Mesenchymal stem cell (in vitro differentiated cells and primary cell): ENCODE measurements around the gene TMEM185B.

ENCODE experiments used
- DNase-seq: peaks from one replicate; pipeline ENCODE4 v3.0.0-alpha.2; 2013
- H2AFZ ChIP-seq: one replicate; pipeline ENCODE4 v1.6.1; 2013; ENCODE audit warnings: low read depth, mild to moderate bottlenecking, control low read depth, inconsistent platforms, low read length, moderate library complexity
- H2AK5ac ChIP-seq: 2 replicates; pipeline ENCODE4 v1.6.1; 2013; ENCODE audit warnings: low read length, moderate library complexity, mild to moderate bottlenecking, inconsistent platforms; ENCODE audit not compliant: severe bottlenecking
- H2BK120ac ChIP-seq: one replicate; pipeline ENCODE4 v1.6.1; 2013; ENCODE audit warnings: low read depth, mild to moderate bottlenecking, inconsistent platforms, low read length, moderate library complexity
- H2BK12ac ChIP-seq, 2 experiments: one replicate each; pipeline ENCODE4 v1.6.1; 2013; ENCODE audit warnings: inconsistent platforms in 2 of 2, low read length in 2 of 2, mild to moderate bottlenecking in 2 of 2, moderate library complexity in 2 of 2, control low read depth in 1 of 2
- H2BK15ac ChIP-seq: one replicate; pipeline ENCODE4 v1.6.1; 2013; ENCODE audit warnings: mild to moderate bottlenecking, low read depth, inconsistent platforms; ENCODE audit not compliant: poor library complexity, severe bottlenecking
- H2BK5ac ChIP-seq: 2 replicates; pipeline ENCODE4 v1.6.1; 2013; ENCODE audit warnings: low read depth, mild to moderate bottlenecking, low read length, control low read depth, inconsistent platforms; ENCODE audit not compliant: poor library complexity, severe bottlenecking
- H3K14ac ChIP-seq, 2 experiments: one replicate each; pipeline ENCODE4 v1.6.1; 2013; ENCODE audit warnings: inconsistent platforms in 2 of 2, low read length in 2 of 2, control low read depth in 1 of 2, mild to moderate bottlenecking in 1 of 2, moderate library complexity in 1 of 2
- H3K18ac ChIP-seq, 2 experiments: one replicate each; pipeline ENCODE4 v1.6.1; 2013; ENCODE audit warnings: inconsistent platforms in 2 of 2, low read length in 2 of 2, control low read depth in 1 of 2, low read depth in 1 of 2, mild to moderate bottlenecking in 1 of 2
- H3K23ac ChIP-seq, 2 experiments: one replicate each; pipeline ENCODE4 v1.6.1; 2013; ENCODE audit warnings: inconsistent platforms in 2 of 2, low read length in 2 of 2, mild to moderate bottlenecking in 2 of 2, moderate library complexity in 2 of 2, control low read depth in 1 of 2
- H3K27ac ChIP-seq: 2 replicates; pipeline ENCODE4 v1.5.1; 2013; ENCODE audit warnings: mild to moderate bottlenecking, moderate library complexity, low read length, control low read depth, inconsistent platforms; ENCODE audit not compliant: poor library complexity, severe bottlenecking
- H3K27me3 ChIP-seq, 2 experiments: 2 replicates each; pipeline versions ENCODE4 v1.6.1 to v1.7.0; 2013; ENCODE audit warnings: low read length in 2 of 2, mild to moderate bottlenecking in 2 of 2, moderate library complexity in 2 of 2, control low read depth in 1 of 2, inconsistent platforms in 1 of 2; ENCODE audit not compliant: control insufficient read depth in 1 of 2, insufficient read depth in 1 of 2
- H3K36me3 ChIP-seq, 2 experiments: 2 replicates each; pipeline versions ENCODE4 v1.6.1 to v1.7.0; 2013; ENCODE audit warnings: low read length in 2 of 2, control low read depth in 1 of 2, inconsistent platforms in 1 of 2, low read depth in 1 of 2, mild to moderate bottlenecking in 1 of 2; ENCODE audit not compliant: insufficient read depth in 2 of 2, control insufficient read depth in 1 of 2
- H3K4ac ChIP-seq, 2 experiments: one replicate each; pipeline ENCODE4 v1.6.1; 2013; ENCODE audit warnings: inconsistent platforms in 2 of 2, low read length in 2 of 2, mild to moderate bottlenecking in 2 of 2, moderate library complexity in 2 of 2, control low read depth in 1 of 2, low read depth in 1 of 2
- H3K4me1 ChIP-seq: 2 replicates; pipeline ENCODE4 v1.6.1; 2013; ENCODE audit warnings: low read depth, low read length, control low read depth; ENCODE audit not compliant: control insufficient read depth, insufficient read depth
- H3K4me2 ChIP-seq: 2 replicates; pipeline ENCODE4 v1.6.1; 2013; ENCODE audit warnings: low read length, mild to moderate bottlenecking, inconsistent platforms; ENCODE audit not compliant: poor library complexity, severe bottlenecking
- H3K4me3 ChIP-seq, 2 experiments: 2 replicates each; pipeline versions ENCODE4 v1.5.1 to v1.7.0; 2013; ENCODE audit warnings: low read length in 2 of 2, mild to moderate bottlenecking in 2 of 2, control low read depth in 1 of 2, low read depth in 1 of 2; ENCODE audit not compliant: insufficient read depth in 1 of 2
- H3K79me1 ChIP-seq: replicated peaks from 2 replicates; pipeline ENCODE4 v1.6.1; 2013; ENCODE audit warnings: mild to moderate bottlenecking, control low read depth, low read length, inconsistent platforms; ENCODE audit not compliant: poor library complexity, severe bottlenecking
- H3K9ac ChIP-seq: 2 replicates; pipeline ENCODE4 v1.7.0; 2013; ENCODE audit warnings: mild to moderate bottlenecking, low read length, moderate library complexity
- H3K9me3 ChIP-seq: 2 replicates; pipeline ENCODE4 v1.7.0; 2013; ENCODE audit warnings: mild to moderate bottlenecking, low read length; ENCODE audit not compliant: control insufficient read depth
- H4K8ac ChIP-seq: one replicate; pipeline ENCODE4 v1.6.1; 2013; ENCODE audit warnings: inconsistent platforms, mild to moderate bottlenecking, low read length, moderate library complexity
- H4K91ac ChIP-seq: one replicate; pipeline ENCODE4 v1.6.1; 2013; ENCODE audit warnings: mild to moderate bottlenecking, low read length, inconsistent platforms
- WGBS: methylation state at CpG from one replicate; pipeline ENCODE4 v1.1.7; 2013; ENCODE audit warnings: mixed read lengths; 5-methylcytosine and 5-hydroxymethylcytosine counted together

The TMEM185B gene

DNA sequence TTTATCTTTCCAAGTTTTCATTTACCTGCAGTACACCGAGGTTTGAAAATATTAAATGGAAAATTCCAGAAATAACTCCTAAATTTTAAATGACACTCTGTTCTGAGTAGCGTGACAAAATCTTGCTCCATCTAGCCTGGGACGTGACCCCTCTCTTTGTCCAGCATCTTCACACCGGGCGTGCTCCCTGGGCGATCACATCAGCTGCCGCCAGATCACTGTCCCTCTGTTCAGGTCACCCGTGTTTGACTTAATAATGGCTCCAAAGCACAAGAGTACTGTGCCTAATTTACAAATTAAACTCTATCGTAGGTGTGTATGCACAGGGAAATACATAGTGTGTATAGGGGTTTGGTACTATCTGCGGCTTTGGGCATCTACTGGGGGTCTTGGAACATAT lies 6.1 kb upstream of the TMEM185B start:
- Histone ChIP-seq H3K23ac (no peak overlapping the region), H3K27ac (no peak overlapping the region)
- 96% methylated on average over 8 of the region's 10 CpGs for WGBS

DNA sequence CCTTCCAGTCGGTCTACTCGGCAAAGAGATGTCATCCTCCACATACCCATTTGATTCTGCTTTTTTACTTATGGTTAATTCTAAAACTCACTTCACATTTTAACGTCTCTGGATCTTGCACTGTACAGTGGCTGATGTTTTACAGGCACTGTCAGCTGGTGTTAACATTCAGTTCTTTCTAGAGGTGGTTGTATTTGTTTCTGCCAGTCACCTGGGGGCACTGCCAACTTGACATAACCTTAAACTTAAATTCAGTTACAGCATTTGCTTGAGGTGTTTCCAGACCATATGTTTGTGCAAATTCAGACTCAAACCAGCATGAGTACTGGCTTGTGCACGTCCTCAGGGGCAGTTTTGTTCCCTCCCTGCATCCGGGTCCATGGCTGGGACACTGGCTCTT lies 5.3 kb upstream of the TMEM185B start:
- H3K14ac ChIP-seq: no peak overlapping the region
- no peak overlapping the region for H3K18ac ChIP-seq
- no peak overlapping the region for H3K4me2 ChIP-seq
- no peak overlapping the region for H2AFZ ChIP-seq
- H2BK15ac ChIP-seq: no peak overlapping the region
- H4K91ac ChIP-seq: no peak overlapping the region
- no peak overlapping the region for H2BK5ac ChIP-seq
- H3K27me3 ChIP-seq: peaks cover 3 to 14% of the 10 kb centered on the region in 2 experiments
- no peak overlapping the region for H3K4ac ChIP-seq
- no peak overlapping the region for H3K9ac ChIP-seq
- no peak overlapping the region for H4K8ac ChIP-seq
- H2AK5ac ChIP-seq: no peak overlapping the region
- H3K79me1 ChIP-seq: no peaks in the 10 kb centered on the region
- no peak overlapping the region for H3K27ac ChIP-seq
- no peak overlapping the region for H3K4me3 ChIP-seq
- peaks cover 2% of the 10 kb centered on the region for H3K4me1 ChIP-seq
- H2BK12ac ChIP-seq: no peak overlapping the region
- H3K9me3 ChIP-seq: no peaks in the 10 kb centered on the region
- no peak overlapping the region for H3K23ac ChIP-seq
- WGBS: 90% methylated on average over 4 of the region's 5 CpGs
- H2BK120ac ChIP-seq: no peak overlapping the region
- no peak for DNase-seq
- no peaks in the 10 kb centered on the region for H3K36me3 ChIP-seq

More for the DNA sequence above, 6.1 kb upstream of the TMEM185B start:
- Histone ChIP-seq H2BK5ac (no peak overlapping the region), H2BK15ac (no peak overlapping the region), H3K14ac (no peak overlapping the region), H2AFZ (no peak overlapping the region), H4K8ac (no peak overlapping the region), H3K9ac (no peak overlapping the region), H2BK120ac (no peak overlapping the region), H4K91ac (no peak overlapping the region), H3K27me3 (peaks cover 3 to 14% of the 10 kb centered on the region in 2 experiments), H3K4me2 (no peak overlapping the region), H3K4me3 (no peak overlapping the region), H3K4me1 (no peaks in the 10 kb centered on the region), H3K79me1 (no peaks in the 10 kb centered on the region), H3K9me3 (no peaks in the 10 kb centered on the region), H3K18ac (no peak overlapping the region), H3K4ac (no peak overlapping the region), H2BK12ac (no peak overlapping the region), H3K36me3 (no peaks in the 10 kb centered on the region), H2AK5ac (no peak overlapping the region)
- DNase-seq: no peak

DNA sequence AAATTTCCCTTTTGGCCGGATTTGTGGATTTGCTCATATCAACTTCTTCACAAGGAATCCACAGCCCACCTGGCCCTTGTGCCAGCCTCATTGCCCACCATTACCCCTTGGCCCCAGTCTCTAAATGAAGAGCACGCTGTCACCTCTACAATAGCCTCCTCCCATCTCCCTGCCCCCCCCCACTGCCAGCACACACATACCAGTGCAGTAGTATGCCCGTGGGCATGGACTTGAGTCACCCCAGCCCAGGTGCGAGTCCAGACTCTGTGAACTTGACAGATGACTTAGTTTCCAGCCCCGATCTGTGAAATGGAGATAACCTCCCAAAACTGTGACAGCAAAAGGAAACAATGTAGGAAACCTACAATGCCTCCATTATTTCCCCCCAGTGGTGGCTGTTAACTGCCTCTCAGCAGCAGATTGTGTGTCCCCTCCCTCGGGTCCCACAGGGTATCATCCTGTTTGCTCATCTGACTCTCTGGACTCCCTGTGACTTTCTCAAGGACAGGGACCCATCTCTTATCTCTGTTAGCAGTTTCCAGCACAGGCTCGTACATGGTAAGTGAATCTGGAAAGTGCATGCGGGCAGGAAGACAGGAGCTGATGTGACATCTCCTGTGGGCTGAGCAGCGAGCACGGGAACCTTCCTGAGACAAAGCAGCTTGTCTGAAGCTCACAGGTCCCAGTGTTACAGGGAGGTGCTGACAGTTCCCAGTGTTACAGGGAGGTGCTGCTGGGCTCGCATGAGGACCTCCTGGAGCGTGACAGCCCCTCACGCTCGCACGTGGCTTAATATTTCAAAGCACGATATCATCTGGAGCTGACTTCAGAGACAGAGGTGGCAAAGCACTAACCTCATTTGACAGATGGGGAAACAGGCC lies 4.2 kb upstream of the TMEM185B start:
- Histone ChIP-seq H3K18ac (no peak overlapping the region), H3K23ac (no peak overlapping the region), H3K9me3 (no peaks in the 10 kb centered on the region), H3K4ac (no peak overlapping the region), H4K8ac (no peak overlapping the region), H2BK5ac (no peak overlapping the region), H3K4me3 (no peak overlapping the region), H3K14ac (no peak overlapping the region), H2BK120ac (no peak overlapping the region), H2BK15ac (no peak overlapping the region), H3K4me2 (no peak overlapping the region), H2AK5ac (no peak overlapping the region), H2AFZ (no peak overlapping the region), H3K36me3 (peaks cover 2 to 5% of the 10 kb centered on the region in 2 experiments), H3K27ac (no peak overlapping the region), H3K79me1 (peaks cover 6% of the 10 kb centered on the region), H4K91ac (no peak overlapping the region), H3K4me1 (peaks cover 8% of the 10 kb centered on the region), H3K9ac (no peak overlapping the region), H3K27me3 (peaks cover 3 to 14% of the 10 kb centered on the region in 2 experiments), H2BK12ac (no peak overlapping the region)
- no peak for DNase-seq
- whole genome bisulfite sequencing: 70% methylated on average over 16 of the region's 16 CpGs

DNA sequence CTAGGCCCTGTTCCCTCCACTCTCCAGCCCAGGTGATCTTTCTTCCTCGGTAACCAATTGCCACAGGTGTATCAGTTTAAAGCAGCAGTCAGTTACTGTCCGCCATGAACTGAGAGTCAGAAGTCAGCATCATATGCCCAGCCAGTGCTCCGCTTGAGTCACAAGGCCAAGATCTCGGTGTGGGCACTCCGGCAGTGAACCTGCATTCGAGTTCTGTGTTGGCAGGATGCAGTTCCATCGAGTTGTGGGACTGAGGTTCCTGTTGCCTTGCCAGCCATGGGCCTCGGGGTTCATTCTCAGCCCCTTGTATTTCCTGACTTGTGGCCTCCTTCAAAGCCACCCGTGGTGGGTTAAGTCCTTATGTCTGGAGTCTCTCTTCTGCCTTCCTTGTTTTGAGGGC lies 3.1 kb upstream of the TMEM185B start:
- H3K4me1 ChIP-seq: peaks cover 13% of the 10 kb centered on the region
- H2BK15ac ChIP-seq: peak overlapping the region; percentile 8
- peaks cover 7 to 12% of the 10 kb centered on the region in 2 experiments for H3K36me3 ChIP-seq
- H3K9ac ChIP-seq: no peak overlapping the region
- no peak overlapping the region for H3K4ac ChIP-seq
- WGBS: 95% methylated on average over 9 of the region's 9 CpGs
- H3K27me3 ChIP-seq: peaks cover 3 to 14% of the 10 kb centered on the region in 2 experiments
- no peak overlapping the region for H2BK12ac ChIP-seq
- H3K27ac ChIP-seq: no peak overlapping the region
- H2AFZ ChIP-seq: no peak overlapping the region
- no peak for DNase-seq
- H3K18ac ChIP-seq: no peak overlapping the region
- H4K8ac ChIP-seq: no peak overlapping the region
- no peak overlapping the region for H3K4me3 ChIP-seq
- H2BK5ac ChIP-seq: no peak overlapping the region
- no peak overlapping the region for H4K91ac ChIP-seq
- H3K9me3 ChIP-seq: no peaks in the 10 kb centered on the region
- no peak overlapping the region for H2BK120ac ChIP-seq
- no peak overlapping the region for H2AK5ac ChIP-seq
- no peak overlapping the region for H3K14ac ChIP-seq
- H3K23ac ChIP-seq: no peak overlapping the region
- no peak overlapping the region for H3K4me2 ChIP-seq
- peaks cover 11% of the 10 kb centered on the region for H3K79me1 ChIP-seq
